ENCODE measurements around the gene CDK9. TPM values are rescaled to one million over a fixed set of nuclear protein-coding genes. Genes with fewer than 3 reads are reported as not detected.

CDK9 gene
- total RNA-seq, 1 experiment from 2014 or later, result 37.3 TPM

GRCh38 chr9:127767410-127767809 is 18.4 kb upstream of the CDK9 start:
- Histone ChIP-seq H3K36me3 (ENCODE audit: low read depth, low read length) (no peaks in the 10 kb centered on the region), H4K20me1 (ENCODE audit: low read length) (no peaks in the 10 kb centered on the region), H3K27me3 (ENCODE audit: low read length) (no peaks in the 10 kb centered on the region), H3F3A (ENCODE audit: low read length, unreplicated experiment) (no peaks in the 10 kb centered on the region), H3K4me2 (ENCODE audit: low read length) (no peak overlapping the region), H3K27ac (ENCODE audit: low read length) (no peak overlapping the region), H3K9me2 (replicated peaks; ENCODE audit: low read length) (no peaks in the 10 kb centered on the region), H3K79me2 (ENCODE audit: low read length) (no peaks in the 10 kb centered on the region), H2AFZ (ENCODE audit: low read length) (no peak overlapping the region), H3K9me3 (ENCODE audit: low read length) (no peaks in the 10 kb centered on the region), H3K4me1 (ENCODE audit: insufficient read depth, low read length) (peaks cover 4% of the 10 kb centered on the region; the same call in 1 of the 2 replicates), H3K9ac (ENCODE audit: low read length) (no peak overlapping the region), H3K4me3 (ENCODE audit: low read length) (no peak overlapping the region)
- DNase-seq (no peak), ATAC-seq (no peak)
- POLR2A ChIA-PET (ENCODE audit: unreplicated experiment), result no interaction called here
- CTCF ChIA-PET, result no interaction called here
- BruUV-seq (replicated peaks), result no TSS peak
- no peak for TF ChIP-seq EZH2 (IDR thresholded peaks at IDR 0.05; ENCODE audit: low read length, unreplicated experiment)
- no peak for TF ChIP-seq EZH2phosphoT487 (IDR thresholded peaks at IDR 0.05; ENCODE audit: borderline replicate concordance, low read length)
- no peak for TF ChIP-seq CTCF (conservative IDR thresholded peaks at IDR 0.05; ENCODE audit: low read depth, low read length)
- intact Hi-C loops (cut with micrococcal nuclease), result no loop called here

- CTCF ChIA-PET, result no interaction called here
- no peaks in the 10 kb centered on the region for H4K20me1 ChIP-seq (ENCODE audit: low read length)
- no peak overlapping the region for H3K4me2 ChIP-seq (ENCODE audit: low read length)
- no peak overlapping the region for H2AFZ ChIP-seq (ENCODE audit: low read length)
- H3K79me2 ChIP-seq (ENCODE audit: low read length), result no peaks in the 10 kb centered on the region
- H3K9me3 ChIP-seq (ENCODE audit: low read length), result no peaks in the 10 kb centered on the region
- ATAC-seq, result no peak
- intact Hi-C loops (cut with micrococcal nuclease), result no loop called here
- peaks cover 4% of the 10 kb centered on the region; the same call in 1 of the 2 replicates for H3K4me1 ChIP-seq (ENCODE audit: insufficient read depth, low read length)
- POLR2A ChIA-PET (ENCODE audit: unreplicated experiment), result no interaction called here
- no TSS peak for BruUV-seq (replicated peaks)
- H3K9me2 ChIP-seq (replicated peaks; ENCODE audit: low read length), result no peaks in the 10 kb centered on the region
- H3K36me3 ChIP-seq (ENCODE audit: low read depth, low read length), result no peaks in the 10 kb centered on the region
- no peaks in the 10 kb centered on the region for H3F3A ChIP-seq (ENCODE audit: low read length, unreplicated experiment)
- TF ChIP-seq EZH2 (IDR thresholded peaks at IDR 0.05; ENCODE audit: low read length, unreplicated experiment) (no peak), CTCF (conservative IDR thresholded peaks at IDR 0.05; ENCODE audit: low read depth, low read length) (no peak), EZH2phosphoT487 (IDR thresholded peaks at IDR 0.05; ENCODE audit: borderline replicate concordance, low read length) (no peak)
- no peaks in the 10 kb centered on the region for H3K27me3 ChIP-seq (ENCODE audit: low read length)
- H3K9ac ChIP-seq (ENCODE audit: low read length), result no peak overlapping the region
- no peak for DNase-seq
- no peak overlapping the region for H3K27ac ChIP-seq (ENCODE audit: low read length)
- H3K4me3 ChIP-seq (ENCODE audit: low read length), result no peak overlapping the region
These were observed 17.9 kb upstream of the CDK9 start for GRCh38 chr9:127767909-127768331.

- Histone ChIP-seq H3K27me3 (ENCODE audit: low read length) (no peaks in the 10 kb centered on the region), H3K36me3 (ENCODE audit: low read depth, low read length) (no peaks in the 10 kb centered on the region), H3K9ac (ENCODE audit: low read length) (no peak overlapping the region), H3K9me2 (replicated peaks; ENCODE audit: low read length) (no peaks in the 10 kb centered on the region), H3F3A (ENCODE audit: low read length, unreplicated experiment) (no peaks in the 10 kb centered on the region), H3K9me3 (ENCODE audit: low read length) (no peaks in the 10 kb centered on the region), H3K79me2 (ENCODE audit: low read length) (no peaks in the 10 kb centered on the region), H3K4me3 (ENCODE audit: low read length) (no peak overlapping the region), H2AFZ (ENCODE audit: low read length) (no peak overlapping the region), H3K4me1 (ENCODE audit: insufficient read depth, low read length) (peaks cover 4% of the 10 kb centered on the region; the same call in 1 of the 2 replicates), H3K4me2 (ENCODE audit: low read length) (no peak overlapping the region), H4K20me1 (ENCODE audit: low read length) (no peaks in the 10 kb centered on the region), H3K27ac (ENCODE audit: low read length) (no peak overlapping the region)
- BruUV-seq (replicated peaks), result no TSS peak
- ChIA-PET CTCF (no interaction called here), POLR2A (ENCODE audit: unreplicated experiment) (no interaction called here)
- DNase-seq (no peak), ATAC-seq (no peak)
- intact Hi-C loops (cut with micrococcal nuclease), result no loop called here
- no peak for TF ChIP-seq EZH2 (IDR thresholded peaks at IDR 0.05; ENCODE audit: low read length, unreplicated experiment)
- no peak for TF ChIP-seq EZH2phosphoT487 (IDR thresholded peaks at IDR 0.05; ENCODE audit: borderline replicate concordance, low read length)
- no peak for TF ChIP-seq CTCF (conservative IDR thresholded peaks at IDR 0.05; ENCODE audit: low read depth, low read length)
These were observed 17.1 kb upstream of the CDK9 start for GRCh38 chr9:127768698-127769097.

All from PC-3 (cell line).